ENCODE results near the gene IRAK1BP1.
A peak's percentile ranks its signal among the peaks of the same experiment; 100 is the strongest.
"Not testable (repeated sequence)": the region's sequence is repeated elsewhere in the genome, so short reads cannot be mapped to it uniquely, and the experiment has no call there.

Gene IRAK1BP1

GRCh38 chr6:78896227-78896626 lies 28.9 kb downstream of the IRAK1BP1 start:
- peak; percentile 2 for DNase-seq

DNA sequence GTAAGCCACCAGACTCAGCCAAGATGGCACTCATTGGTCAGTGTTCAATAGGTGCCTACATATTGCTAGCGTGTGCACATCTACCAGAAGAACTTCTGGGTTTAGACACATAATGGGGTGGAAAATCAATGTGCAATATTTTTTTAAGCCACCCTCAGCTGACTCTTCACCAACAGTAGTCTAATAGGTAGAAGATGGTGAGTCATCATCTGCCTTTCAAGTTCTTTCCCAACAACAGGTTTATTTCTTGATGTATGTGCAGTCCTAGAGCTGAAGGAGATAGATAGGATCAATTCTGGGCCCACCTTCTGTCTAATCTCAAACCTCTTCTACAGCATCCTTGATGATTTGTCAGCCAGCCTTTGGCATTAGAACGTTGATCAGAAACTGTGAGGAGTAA lies 41.3 kb downstream of the IRAK1BP1 start:
- DNase-seq, result no peak

GRCh38 chr6:78909391-78909790 lies 42.0 kb downstream of the IRAK1BP1 start:
- no peak for DNase-seq

DNA sequence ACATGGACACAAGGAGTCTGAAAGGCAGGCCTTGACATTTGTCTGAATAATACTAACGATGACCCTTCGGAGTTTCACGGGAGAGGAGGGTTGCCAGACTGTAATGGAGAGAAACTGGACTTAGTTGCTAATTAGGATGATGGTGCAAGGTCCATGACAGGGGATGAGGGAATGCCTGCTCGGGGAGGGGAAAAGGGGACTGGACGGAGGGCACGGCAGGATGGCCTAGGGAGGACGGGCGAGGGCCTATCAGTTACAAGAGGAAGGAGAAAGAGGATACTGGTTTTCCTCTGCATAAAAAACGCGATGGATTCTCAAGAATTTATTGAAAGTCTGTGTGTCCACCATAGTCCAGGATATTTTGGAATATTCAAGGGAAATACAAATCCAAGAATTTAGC lies 42.7 kb downstream of the IRAK1BP1 start:
- DNase-seq, result no peak

DNA sequence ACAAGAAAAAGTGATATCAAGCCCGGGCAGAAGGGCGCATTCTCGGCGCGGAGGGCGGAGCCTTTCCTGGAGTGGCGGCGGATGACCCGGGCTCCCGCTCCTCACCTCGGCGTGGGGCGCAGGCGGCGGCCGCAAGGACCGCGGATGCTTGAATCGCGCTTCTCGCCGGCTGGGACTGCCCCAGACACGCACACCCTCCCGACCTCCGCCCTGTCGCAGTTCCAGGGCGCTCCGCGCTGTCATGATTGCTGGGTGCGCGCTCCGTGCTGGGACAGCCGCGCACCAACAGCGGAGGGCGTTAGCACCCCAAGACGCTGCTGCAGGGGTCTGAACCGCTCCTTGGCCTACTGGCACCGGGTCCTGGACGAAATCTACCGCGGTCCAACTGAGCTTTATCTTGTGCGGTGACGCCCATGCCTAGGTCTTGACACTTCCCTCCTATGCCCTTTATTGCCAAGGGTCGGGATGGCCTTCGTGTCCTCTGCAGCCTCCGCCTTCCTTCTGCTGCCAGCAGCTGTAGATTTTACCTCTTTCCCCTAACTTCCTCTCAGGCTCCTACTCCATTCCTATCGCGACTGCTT lies 43.3 kb downstream of the IRAK1BP1 start:
- no peak for DNase-seq

DNA sequence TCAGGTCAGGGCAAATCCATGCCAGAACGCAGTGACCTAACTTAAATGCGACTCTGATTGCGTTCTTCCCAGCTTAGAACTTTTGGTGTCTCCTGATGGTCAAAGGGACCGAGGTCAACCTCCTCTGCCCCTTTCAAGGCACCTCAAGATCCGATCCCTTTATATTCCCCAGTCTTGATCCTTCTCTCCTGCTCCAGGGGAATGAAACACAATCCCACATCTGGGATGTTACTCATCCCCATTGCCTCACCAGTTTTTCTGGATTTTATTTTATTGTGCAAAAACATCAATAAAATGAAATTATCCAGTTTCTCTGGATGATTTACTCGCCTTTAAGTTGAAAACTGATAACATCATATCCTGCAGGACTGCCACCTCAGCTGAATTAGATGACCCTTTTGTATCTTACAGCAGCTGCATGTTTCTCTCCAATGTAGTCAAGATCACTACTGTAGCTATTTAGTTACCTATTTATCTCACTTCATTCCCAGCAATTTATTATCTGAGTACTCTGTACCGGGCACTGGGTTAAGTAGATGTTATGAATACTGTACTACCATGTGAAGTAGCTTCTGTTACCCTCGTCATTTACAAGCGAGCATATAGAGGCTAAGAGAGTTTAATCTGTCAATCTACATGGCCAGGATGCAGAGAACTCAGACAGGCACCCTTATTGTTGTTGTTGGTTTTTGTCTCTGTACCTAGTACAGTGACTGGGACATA lies 44.0 kb downstream of the IRAK1BP1 start:
- no peak for DNase-seq

DNA sequence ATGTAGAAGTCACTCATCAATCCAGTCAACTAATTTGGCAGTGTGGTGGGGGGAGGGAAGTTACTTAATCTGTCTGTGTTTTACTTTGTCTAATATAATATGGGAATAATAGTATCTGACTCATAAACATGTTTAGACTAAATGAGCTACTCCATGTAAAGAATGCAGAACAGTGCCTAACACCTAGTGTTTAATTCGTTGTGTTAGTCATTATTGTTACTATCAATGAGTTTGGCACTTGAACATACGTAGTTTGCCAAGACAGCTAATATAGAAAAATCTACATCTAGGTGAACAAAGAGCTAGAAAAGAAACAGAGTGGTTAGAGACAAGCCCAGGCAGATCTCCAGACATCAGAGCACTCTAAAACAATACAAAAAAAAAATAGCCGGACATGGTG lies 49.1 kb downstream of the IRAK1BP1 start:
- no peak for DNase-seq

DNA sequence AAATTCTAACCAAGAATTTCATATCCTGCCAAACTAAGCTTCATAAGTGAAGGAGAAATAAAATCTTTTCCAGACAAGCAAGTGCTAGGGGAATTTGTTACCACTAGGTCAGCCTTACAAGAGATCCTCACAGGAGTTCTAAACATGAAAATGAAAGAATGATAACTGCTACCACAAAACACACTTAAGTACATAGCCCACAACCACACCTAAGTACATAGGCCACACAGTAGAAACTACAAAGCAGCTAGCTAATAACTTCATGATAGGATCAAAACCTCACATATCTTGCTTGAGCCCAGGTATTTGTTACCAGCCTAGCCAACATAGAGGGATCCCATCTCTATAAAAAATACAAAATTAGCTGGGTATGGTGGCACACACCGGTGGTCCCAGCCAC lies 50.4 kb downstream of the IRAK1BP1 start:
- no peak for DNase-seq

DNA sequence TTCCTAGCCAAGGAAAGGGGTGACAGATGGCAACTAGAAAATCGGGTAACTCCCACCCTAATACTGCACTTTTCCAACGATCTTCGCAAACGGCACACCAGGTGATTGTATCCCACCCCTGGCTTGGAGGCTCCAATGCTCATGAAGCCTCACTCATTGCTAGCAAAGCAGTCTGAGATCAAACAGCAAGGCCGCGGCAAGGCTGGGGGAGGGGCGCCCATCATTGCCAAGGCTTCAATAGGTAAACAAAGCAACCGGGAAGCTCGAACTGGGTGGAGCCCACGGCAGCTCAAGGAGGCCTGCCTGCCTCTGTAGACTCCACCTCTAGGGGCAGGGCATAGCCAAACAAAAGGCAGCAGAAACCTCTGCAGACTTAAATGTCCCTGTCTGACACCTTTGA lies 53.8 kb downstream of the IRAK1BP1 start:
- DNase-seq, result not testable (repeated sequence)

- no peak for DNase-seq
These were observed 58.0 kb downstream of the IRAK1BP1 start for GRCh38 chr6:78925317-78925716.

GRCh38 chr6:78935553-78935952 lies 68.2 kb downstream of the IRAK1BP1 start:
- DNase-seq, result no peak

GRCh38 chr6:78936515-78936914 lies 69.2 kb downstream of the IRAK1BP1 start:
- no peak for DNase-seq

DNA sequence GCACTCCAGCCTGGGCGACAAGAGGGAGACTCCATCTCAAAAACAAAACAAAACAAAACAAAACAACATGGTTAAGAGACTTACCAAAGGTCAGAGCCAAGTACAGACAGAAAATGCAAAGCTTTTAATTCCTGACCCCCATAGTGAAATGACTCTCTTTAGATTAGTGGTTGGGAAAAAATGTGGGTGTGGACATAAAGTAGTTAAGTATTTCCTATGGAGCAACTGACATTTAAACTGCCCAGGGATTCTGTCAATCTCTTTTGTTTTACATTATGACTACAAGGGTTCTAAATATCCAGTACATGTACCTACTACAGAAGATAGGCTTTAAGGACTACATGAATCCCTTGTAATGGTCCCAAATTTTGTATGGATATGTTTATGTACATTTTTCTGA lies 75.1 kb downstream of the IRAK1BP1 start:
- no peak for DNase-seq

GRCh38 chr6:78947529-78947928 lies 80.2 kb downstream of the IRAK1BP1 start:
- no peak for DNase-seq

GRCh38 chr6:78947962-78948361 lies 80.6 kb downstream of the IRAK1BP1 start:
- no peak for DNase-seq

DNA sequence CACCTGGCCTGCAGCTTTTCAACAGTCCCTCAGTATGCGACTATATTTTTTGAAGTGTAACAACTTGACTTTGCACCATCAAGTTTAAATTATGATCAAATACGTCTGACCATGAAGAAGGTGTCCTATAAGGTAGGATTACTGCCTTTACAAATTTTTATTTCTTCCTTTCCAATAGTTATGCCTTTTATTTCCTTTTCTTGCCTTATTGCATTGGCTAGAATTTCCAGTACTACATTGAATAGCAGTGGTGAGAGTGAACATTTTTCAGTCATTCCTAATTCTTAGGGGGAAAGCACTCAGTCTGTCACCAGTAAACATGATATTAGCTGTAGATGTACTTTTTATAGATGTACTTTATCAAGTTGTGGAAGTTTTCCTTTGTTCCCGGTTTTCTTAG lies 81.4 kb downstream of the IRAK1BP1 start:
- no peak for DNase-seq

GRCh38 chr6:78952362-78952761 lies 85.0 kb downstream of the IRAK1BP1 start:
- no peak for DNase-seq
